HepG2 (cell line): ENCODE data around the gene AMHR2. TPM values are rescaled to one million over a fixed set of nuclear protein-coding genes. Genes with fewer than 3 reads are reported as not detected.

Source experiments
- BRCA1 ChIP-seq: sonication (generic); formaldehyde crosslinking; IDR thresholded peaks from 2 replicates; pipeline ENCODE4 v1.4.0; 2020; ENCODE audit warnings: missing genetic modification reagents
- FOXJ3 ChIP-seq: sonication (generic); formaldehyde crosslinking; IDR thresholded peaks from 2 replicates; pipeline ENCODE4 v1.4.0; 2020; ENCODE audit warnings: missing genetic modification reagents, mild to moderate bottlenecking, borderline replicate concordance
- GABPB1 ChIP-seq: IDR thresholded peaks from 2 replicates; pipeline ENCODE4 v1.6.1; 2016; ENCODE audit warnings: mild to moderate bottlenecking, missing genetic modification reagents, moderate library complexity, missing compliant biosample characterization
- JUNB ChIP-seq: sonication (generic); formaldehyde crosslinking; IDR thresholded peaks from 2 replicates; pipeline ENCODE4 v1.8.0; 2022; ENCODE audit warnings: missing genetic modification reagents, mild to moderate bottlenecking, borderline replicate concordance
- KDM6A ChIP-seq: IDR thresholded peaks from 2 replicates; pipeline ENCODE4 v1.6.1; 2016; ENCODE audit warnings: low read depth
- MAFF ChIP-seq: IDR thresholded peaks from 2 replicates; pipeline ENCODE4 v1.6.1; 2011; ENCODE audit warnings: low read depth, low read length, improper control_type of control experiment
- MXD4 ChIP-seq: IDR thresholded peaks from 2 replicates; pipeline ENCODE4 v1.6.1; 2016; ENCODE audit warnings: mild to moderate bottlenecking, missing biosample characterization, missing genetic modification reagents
- REST ChIP-seq, 2 experiments: IDR thresholded peaks; 2 replicates each; pipeline ENCODE4 v1.6.1; 2011 to 2012; ENCODE audit warnings: low read length in 2 of 2, borderline replicate concordance in 1 of 2, low read depth in 1 of 2, mild to moderate bottlenecking in 1 of 2, moderate library complexity in 1 of 2
- SIX4 ChIP-seq: sonication (generic); formaldehyde crosslinking; IDR thresholded peaks from 2 replicates; pipeline ENCODE4 v1.4.0; 2020; ENCODE audit warnings: missing genetic modification reagents
- SMAD9 ChIP-seq: sonication (generic); formaldehyde crosslinking; IDR thresholded peaks from 2 replicates; pipeline ENCODE4 v1.5.1; 2020; ENCODE audit warnings: mild to moderate bottlenecking, missing genetic modification reagents
- WIZ ChIP-seq: sonication (generic); formaldehyde crosslinking; IDR thresholded peaks from 2 replicates; pipeline ENCODE4 v1.5.1; 2020; ENCODE audit warnings: mild to moderate bottlenecking, missing genetic modification reagents
- ZNF598 ChIP-seq: sonication (generic); formaldehyde crosslinking; IDR thresholded peaks from 2 replicates; pipeline ENCODE4 v1.5.1; 2020; ENCODE audit warnings: mild to moderate bottlenecking, missing genetic modification reagents, borderline replicate concordance
- ZNF7 ChIP-seq: IDR thresholded peaks from 2 replicates; pipeline ENCODE4 v1.6.1; 2016; ENCODE audit warnings: missing biosample characterization, missing genetic modification reagents
- polyA plus RNA-seq, 8 experiments: library from polyadenylated mRNA; depleted of rRNA in 3 of 8; stranded (reverse) in 7 of 8; unstranded in 1 of 8; fragments of >200 nt; fragmentation: Illumina TruSeq in 4 of 8; extraction: Trizol in 4 of 8; gene quantifications; 2 replicates each; pipeline versions ENCODE4 v1.2.1 to v1.2.3, GENCODE V29; 2011 to 2016; ENCODE audit warnings: low read depth in 4 of 8, missing spikeins in 1 of 8, mixed read lengths in 1 of 8; ENCODE audit not compliant: insufficient read depth in 1 of 8
- total RNA-seq, 5 experiments: library from RNA; depleted of rRNA; stranded (reverse); fragments of >200 nt; fragmentation: Illumina TruSeq; extraction: Trizol; gene quantifications; 2 replicates each; pipeline ENCODE4 v1.2.3, GENCODE V29; 2016; ENCODE audit warnings: low read depth in 1 of 5
- TF ChIP-seq, protein P1 (sequence below): sonication (generic); formaldehyde crosslinking; IDR thresholded peaks from 2 replicates; pipeline ENCODE4 v1.4.0; 2020; ENCODE audit warnings: missing genetic modification reagents
- TF ChIP-seq, protein P2 (sequence below): sonication (generic); formaldehyde crosslinking; IDR thresholded peaks from 2 replicates; pipeline ENCODE4 v1.4.0; 2020; ENCODE audit warnings: mild to moderate bottlenecking, missing genetic modification reagents

AMHR2 gene
- total and polyA plus RNA-seq, 2 of the 13 experiments (the other 11 are each of a cell fraction or from before 2014, with no cell fraction given), result 0.24 to 0.58 TPM

DNA sequence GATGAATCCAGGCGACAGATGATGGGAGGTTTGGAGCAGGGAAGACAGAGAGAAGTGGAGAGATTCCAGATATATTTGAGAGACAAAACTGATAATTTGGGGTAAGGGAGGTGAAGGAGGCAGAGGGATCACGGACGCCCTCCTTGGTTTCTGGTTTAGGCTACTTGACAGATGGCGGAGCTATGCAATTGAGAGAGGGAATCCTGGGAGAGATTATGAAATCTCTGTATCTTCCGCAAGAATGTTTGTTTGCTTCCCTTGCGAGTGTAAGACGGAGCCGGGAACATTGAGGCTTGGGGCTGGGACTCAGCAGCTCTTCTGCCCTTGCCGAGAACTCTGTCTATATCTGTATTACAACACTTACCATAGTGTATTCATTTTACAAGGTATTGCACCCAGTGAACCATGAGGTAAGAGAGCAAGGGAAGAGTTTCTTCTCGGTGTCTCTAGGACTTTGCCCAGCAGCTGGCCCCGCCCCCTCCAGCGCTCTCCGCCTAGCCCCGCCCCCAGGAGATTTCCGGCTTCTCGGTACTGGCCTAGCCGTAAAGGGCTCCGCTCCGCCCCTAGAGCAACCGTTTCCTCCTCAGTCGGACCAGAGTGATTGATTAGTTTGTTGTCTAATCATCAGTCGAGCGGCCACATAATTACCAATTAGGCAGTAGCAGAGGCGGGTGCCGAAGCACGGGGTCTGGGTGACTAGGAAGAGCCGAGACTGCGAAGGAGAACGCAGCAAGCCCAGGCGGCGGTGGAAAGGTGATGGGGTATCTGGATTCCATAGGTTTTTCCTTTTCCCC, 17.6 kb downstream of the AMHR2 start, which contains the start of gene PRR13 (continued):
- TF ChIP-seq SMAD9 (CRISPR knock-in tag) (no peak), REST (IDR thresholded peaks at IDR 0.05; ENCODE audit: borderline replicate concordance in 1 of 2, low read depth in 1 of 2, low read length in 2 of 2) (peak in 1 of 2 experiments; percentile 34; a peak in 1 of 4 replicates), BRCA1 (CRISPR knock-in tag) (0 out of 2 replicates have a peak, but pooled peaks have one; percentile 22), MXD4 (CRISPR knock-in tag) (no peak), ZNF7 (CRISPR knock-in tag) (no peak), MAFF (no peak), WIZ (no peak), ZNF598 (CRISPR knock-in tag) (0 out of 2 replicates have a peak, but pooled peaks have one; percentile 42), SIX4 (CRISPR knock-in tag) (no peak), GABPB1 (CRISPR knock-in tag) (peak; percentile 56), JUNB (CRISPR knock-in tag) (no peak), FOXJ3 (CRISPR knock-in tag) (no peak), KDM6A (CRISPR knock-in tag) (no peak)
- TF ChIP-seq, protein P1, sequence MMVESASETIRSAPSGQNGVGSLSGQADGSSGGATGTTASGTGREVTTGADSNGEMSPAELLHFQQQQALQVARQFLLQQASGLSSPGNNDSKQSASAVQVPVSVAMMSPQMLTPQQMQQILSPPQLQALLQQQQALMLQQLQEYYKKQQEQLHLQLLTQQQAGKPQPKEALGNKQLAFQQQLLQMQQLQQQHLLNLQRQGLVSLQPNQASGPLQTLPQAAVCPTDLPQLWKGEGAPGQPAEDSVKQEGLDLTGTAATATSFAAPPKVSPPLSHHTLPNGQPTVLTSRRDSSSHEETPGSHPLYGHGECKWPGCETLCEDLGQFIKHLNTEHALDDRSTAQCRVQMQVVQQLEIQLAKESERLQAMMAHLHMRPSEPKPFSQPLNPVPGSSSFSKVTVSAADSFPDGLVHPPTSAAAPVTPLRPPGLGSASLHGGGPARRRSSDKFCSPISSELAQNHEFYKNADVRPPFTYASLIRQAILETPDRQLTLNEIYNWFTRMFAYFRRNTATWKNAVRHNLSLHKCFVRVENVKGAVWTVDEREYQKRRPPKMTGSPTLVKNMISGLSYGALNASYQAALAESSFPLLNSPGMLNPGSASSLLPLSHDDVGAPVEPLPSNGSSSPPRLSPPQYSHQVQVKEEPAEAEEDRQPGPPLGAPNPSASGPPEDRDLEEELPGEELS (CRISPR knock-in tag), result no peak
- TF ChIP-seq, protein P2, sequence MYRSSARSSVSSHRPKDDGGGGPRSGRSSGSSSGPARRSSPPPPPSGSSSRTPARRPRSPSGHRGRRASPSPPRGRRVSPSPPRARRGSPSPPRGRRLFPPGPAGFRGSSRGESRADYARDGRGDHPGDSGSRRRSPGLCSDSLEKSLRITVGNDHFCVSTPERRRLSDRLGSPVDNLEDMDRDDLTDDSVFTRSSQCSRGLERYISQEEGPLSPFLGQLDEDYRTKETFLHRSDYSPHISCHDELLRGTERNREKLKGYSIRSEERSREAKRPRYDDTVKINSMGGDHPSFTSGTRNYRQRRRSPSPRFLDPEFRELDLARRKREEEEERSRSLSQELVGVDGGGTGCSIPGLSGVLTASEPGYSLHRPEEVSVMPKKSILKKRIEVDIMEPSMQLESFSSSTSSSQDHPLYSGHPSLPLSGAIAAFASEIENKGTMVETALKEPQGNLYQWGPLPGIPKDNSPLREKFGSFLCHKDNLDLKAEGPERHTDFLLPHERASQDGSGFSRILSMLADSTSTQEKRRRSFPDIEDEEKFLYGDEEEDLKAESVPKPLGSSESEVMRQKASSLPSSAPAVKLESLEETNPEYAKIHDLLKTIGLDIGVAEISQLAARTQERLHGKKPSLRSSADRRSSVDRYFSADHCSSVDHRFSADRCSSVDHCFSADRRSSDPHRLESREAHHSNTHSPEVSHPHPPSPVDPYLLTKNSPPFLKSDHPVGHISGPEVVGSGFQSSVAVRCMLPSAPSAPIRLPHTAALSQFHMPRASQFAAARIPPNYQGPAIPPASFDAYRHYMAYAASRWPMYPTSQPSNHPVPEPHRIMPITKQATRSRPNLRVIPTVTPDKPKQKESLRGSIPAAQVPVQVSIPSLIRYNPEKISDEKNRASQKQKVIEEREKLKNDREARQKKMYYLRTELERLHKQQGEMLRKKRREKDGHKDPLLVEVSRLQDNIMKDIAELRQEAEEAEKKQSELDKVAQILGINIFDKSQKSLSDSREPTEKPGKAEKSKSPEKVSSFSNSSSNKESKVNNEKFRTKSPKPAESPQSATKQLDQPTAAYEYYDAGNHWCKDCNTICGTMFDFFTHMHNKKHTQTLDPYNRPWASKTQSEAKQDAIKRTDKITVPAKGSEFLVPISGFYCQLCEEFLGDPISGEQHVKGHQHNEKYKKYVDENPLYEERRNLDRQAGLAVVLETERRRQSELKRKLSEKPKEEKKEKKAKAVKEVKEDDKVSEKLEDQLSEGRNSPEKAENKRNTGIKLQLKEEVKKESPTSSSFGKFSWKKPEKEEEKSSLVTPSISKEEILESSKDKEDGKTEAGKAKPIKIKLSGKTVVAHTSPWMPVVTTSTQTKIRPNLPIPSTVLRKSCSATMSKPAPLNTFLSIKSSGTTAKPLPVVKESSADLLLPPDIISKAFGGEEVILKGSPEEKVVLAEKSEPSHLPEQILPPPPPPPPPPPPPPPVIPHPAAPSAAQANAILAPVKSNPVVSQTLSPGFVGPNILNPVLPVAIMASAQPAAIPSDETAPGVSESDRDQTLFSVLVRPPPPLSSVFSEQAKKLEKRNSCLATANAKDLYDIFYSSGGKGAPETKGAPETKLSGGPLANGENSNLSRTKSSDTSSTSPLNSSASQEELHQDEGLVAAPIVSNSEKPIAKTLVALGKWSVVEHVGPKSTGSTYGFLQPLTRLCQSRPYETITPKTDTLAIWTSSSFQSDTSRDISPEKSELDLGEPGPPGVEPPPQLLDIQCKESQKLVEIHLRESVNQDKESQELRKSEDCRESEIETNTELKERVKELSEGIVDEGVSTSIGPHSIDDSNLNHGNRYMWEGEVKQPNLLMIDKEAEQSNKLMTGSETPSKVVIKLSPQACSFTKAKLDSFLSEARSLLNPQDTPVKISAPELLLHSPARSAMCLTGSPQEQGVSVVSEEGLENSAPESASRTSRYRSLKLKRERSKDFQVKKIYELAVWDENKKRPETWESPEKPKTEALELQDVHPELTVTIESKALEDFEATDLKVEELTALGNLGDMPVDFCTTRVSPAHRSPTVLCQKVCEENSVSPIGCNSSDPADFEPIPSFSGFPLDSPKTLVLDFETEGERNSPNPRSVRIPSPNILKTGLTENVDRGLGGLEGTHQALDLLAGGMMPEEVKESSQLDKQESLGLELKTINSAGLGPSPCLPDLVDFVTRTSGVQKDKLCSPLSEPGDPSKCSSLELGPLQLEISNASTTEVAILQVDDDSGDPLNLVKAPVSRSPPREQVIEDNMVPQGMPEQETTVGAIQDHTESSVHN, result 0 out of 2 replicates have a peak, but pooled peaks have one; percentile 28
